Measurements from ENCODE around the gene AP1G2. TPM values are rescaled to one million over a fixed set of nuclear protein-coding genes. Genes with fewer than 3 reads are reported as not detected.

Gene AP1G2
- total RNA-seq, 1 donor from 2014 or later, result 271 TPM

DNA sequence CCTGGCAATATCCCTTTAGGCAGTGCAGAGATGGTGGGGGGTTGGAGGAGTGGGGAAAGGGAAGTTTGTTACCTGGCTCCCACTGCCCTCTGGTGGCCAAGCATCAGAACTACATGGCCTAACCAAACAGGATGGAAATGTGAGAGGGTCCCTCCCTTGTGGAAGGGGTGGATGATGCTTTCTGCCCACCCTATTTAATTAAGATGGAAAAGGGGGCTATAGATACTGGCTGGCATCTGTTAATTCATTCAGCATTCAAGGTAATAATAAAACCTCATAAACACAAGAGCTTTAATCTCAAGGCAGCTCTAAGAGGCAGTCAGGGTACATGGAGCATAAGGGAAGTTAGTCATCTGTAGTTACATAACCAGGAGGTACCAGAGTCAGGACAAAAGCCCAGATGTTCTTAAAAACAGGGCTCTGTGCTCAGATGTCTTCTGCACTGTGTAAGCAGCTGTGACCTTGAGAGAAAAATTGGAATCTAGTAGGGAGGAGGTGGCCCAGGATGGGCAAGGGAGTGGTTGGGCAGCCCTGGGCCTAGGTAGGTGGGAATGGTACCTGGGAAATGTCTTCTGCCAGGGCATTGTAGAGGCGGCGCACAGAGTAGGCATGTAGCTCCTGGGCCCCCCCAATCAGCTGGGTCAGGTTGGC, 4.6 kb downstream of the AP1G2 start:
- H3K9me3 Mint-ChIP-seq, result no peaks in the 10 kb centered on the region
- TF ChIP-seq, protein P1, sequence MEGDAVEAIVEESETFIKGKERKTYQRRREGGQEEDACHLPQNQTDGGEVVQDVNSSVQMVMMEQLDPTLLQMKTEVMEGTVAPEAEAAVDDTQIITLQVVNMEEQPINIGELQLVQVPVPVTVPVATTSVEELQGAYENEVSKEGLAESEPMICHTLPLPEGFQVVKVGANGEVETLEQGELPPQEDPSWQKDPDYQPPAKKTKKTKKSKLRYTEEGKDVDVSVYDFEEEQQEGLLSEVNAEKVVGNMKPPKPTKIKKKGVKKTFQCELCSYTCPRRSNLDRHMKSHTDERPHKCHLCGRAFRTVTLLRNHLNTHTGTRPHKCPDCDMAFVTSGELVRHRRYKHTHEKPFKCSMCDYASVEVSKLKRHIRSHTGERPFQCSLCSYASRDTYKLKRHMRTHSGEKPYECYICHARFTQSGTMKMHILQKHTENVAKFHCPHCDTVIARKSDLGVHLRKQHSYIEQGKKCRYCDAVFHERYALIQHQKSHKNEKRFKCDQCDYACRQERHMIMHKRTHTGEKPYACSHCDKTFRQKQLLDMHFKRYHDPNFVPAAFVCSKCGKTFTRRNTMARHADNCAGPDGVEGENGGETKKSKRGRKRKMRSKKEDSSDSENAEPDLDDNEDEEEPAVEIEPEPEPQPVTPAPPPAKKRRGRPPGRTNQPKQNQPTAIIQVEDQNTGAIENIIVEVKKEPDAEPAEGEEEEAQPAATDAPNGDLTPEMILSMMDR (IDR thresholded peaks at IDR 0.05; ENCODE audit: unreplicated experiment), result peak; percentile 93
- peaks cover 12% of the 10 kb centered on the region for H3K4me1 Mint-ChIP-seq
- H3K36me3 Mint-ChIP-seq, result peaks cover 19% of the 10 kb centered on the region
- peak in 1 of 2 experiments; percentile 71 for DNase-seq (ENCODE audit: low spot score in 2 of 2, unreplicated experiment in 2 of 2)
- no peaks in the 10 kb centered on the region for H3K27me3 Mint-ChIP-seq (ENCODE audit: low read depth)
- H3K4me3 Mint-ChIP-seq, result no peak overlapping the region
- no peak overlapping the region for H3K27ac Mint-ChIP-seq

DNA sequence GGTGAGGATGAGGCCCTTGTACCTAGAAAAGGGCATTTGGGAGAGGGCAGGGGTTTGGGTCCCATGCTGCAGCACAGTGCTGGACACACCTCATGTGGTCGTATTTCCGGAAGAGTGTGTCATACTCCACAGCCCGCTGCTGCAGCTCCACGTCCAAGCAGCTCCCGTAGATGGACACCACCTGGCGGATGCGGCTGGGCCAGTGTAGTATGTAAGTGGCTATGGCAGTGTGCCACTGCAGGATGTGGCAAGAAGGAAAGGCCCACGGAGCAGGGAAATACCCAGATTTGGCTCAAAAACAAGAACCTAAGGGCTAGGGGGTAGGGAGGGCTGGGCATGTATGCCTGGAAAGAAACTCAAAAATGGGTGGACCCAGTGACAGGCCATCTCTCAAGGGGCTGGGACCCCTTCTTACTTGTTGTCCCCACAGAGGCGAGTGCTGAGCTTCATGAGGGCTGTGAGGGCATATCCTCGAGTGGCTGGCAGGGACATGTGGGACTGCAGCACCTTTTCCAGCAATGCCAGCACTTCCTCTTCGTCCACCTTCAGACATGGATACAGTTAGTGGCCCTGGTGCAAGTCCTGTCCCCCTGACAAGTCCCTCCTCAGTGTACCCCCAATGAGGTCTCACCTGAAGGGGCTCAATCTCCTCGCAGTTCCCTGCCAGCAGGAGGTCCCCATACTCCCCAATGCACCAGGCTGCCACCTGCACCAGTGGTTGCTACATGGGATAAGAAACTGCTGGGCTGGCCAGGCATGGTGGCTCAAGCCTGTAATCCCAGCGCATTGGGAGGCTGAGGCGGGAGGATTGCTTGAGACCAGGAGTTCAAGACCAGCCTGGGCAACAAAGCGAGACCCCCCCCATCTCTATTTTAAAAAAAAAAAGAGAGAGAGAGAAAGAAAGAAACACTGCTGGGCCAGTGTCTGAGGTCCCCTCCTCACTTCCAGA, 5.4 kb downstream of the AP1G2 start:
- Mint-ChIP-seq H3K27me3 (ENCODE audit: low read depth) (no peaks in the 10 kb centered on the region), H3K4me1 (peaks cover 10% of the 10 kb centered on the region), H3K4me3 (no peak overlapping the region), H3K36me3 (peaks cover 19% of the 10 kb centered on the region), H3K27ac (no peak overlapping the region), H3K9me3 (no peaks in the 10 kb centered on the region)
- DNase-seq (ENCODE audit: low spot score in 2 of 2, unreplicated experiment in 2 of 2), result no peak
- TF ChIP-seq, protein P1 (IDR thresholded peaks at IDR 0.05; ENCODE audit: unreplicated experiment), result no peak

DNA sequence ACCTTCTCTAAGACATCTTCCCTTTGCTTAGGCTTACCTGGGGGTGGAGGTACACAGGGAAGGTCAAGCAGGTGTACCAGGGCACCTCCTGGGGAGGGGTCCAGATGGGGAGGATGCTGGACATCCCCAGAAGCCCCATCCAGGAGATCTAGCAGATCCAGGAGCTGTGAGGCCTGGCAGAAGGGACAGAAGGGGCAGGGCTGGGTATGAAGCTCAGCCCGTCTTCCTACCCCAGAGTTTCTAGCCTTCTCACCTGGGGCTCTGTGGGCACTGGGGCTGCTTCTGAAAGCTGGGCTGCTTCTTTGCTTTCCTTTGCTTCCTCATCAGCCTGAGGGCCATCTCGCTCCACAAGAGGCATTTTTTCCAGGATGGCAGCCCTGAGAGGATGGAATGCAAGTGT, 6.3 kb downstream of the AP1G2 start:
- no peak for DNase-seq (ENCODE audit: low spot score in 2 of 2, unreplicated experiment in 2 of 2)
- no peaks in the 10 kb centered on the region for H3K27me3 Mint-ChIP-seq (ENCODE audit: low read depth)
- no peak overlapping the region for H3K27ac Mint-ChIP-seq
- H3K9me3 Mint-ChIP-seq, result no peaks in the 10 kb centered on the region
- H3K36me3 Mint-ChIP-seq, result peaks cover 19% of the 10 kb centered on the region
- TF ChIP-seq, protein P1 (IDR thresholded peaks at IDR 0.05; ENCODE audit: unreplicated experiment), result no peak
- H3K4me1 Mint-ChIP-seq, result peaks cover 14% of the 10 kb centered on the region
- no peak overlapping the region for H3K4me3 Mint-ChIP-seq

GRCh38 chr14:23559926-23560520, 7.6 kb downstream of the AP1G2 start:
- H3K4me3 Mint-ChIP-seq, result no peak overlapping the region
- H3K36me3 Mint-ChIP-seq, result peaks cover 19% of the 10 kb centered on the region
- no peak overlapping the region for H3K27ac Mint-ChIP-seq
- no peak for DNase-seq (ENCODE audit: low spot score in 2 of 2, unreplicated experiment in 2 of 2)
- TF ChIP-seq, protein P1 (IDR thresholded peaks at IDR 0.05; ENCODE audit: unreplicated experiment), result no peak
- no peaks in the 10 kb centered on the region for H3K9me3 Mint-ChIP-seq
- H3K27me3 Mint-ChIP-seq (ENCODE audit: low read depth), result no peaks in the 10 kb centered on the region
- H3K4me1 Mint-ChIP-seq, result peaks cover 20% of the 10 kb centered on the region

DNA sequence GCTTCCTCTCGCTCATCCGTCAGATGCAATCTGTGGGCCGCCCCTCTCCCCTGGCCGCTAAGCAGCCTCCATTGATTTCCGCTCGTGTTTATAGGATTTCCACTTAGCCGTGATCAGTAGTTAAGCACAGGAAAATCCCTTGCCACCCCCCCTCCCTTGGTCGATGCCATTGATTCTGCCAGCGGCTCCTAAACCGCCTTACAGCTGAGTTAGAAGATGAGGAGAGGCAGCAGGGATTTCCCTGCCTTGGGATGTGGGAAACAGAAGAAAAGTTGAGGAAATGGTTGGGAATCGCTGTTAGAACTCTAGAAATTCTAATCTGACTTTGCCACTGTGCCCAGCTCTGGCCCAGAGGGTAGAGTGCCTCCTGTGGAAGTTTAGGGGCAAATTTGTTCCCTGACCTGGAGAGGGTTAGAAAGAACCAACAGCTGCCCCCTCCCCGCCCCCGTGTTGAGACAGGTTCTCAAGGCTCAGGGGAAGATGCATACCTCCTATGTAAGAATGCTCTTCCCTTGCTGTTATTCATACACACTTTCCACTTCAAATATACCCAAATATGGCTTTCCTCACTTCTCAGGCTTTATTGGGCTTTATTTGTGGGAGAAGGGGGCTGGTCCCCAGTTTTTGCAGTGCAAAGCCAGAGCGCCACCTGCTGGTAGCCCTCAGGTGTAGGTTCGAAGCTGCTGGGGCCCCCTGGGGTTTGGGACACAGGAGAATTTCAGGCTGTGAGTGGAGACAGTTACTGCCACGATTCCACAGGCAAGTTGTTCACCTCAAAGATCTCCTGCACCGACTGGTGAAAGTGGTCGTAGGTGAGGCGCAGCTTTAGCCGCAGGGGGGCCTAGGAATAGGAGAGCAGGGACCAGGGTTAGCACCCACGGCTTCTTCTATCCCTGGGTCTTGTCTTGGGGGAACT, 8.3 kb downstream of the AP1G2 start:
- Mint-ChIP-seq H3K9me3 (no peaks in the 10 kb centered on the region), H3K27ac (peak overlapping the region; percentile 34), H3K36me3 (peaks cover 17% of the 10 kb centered on the region), H3K4me3 (no peak overlapping the region), H3K4me1 (peaks cover 20% of the 10 kb centered on the region), H3K27me3 (ENCODE audit: low read depth) (no peaks in the 10 kb centered on the region)
- DNase-seq (ENCODE audit: low spot score in 2 of 2, unreplicated experiment in 2 of 2), result peak in 1 of 2 experiments; percentile 75
- TF ChIP-seq, protein P1 (IDR thresholded peaks at IDR 0.05; ENCODE audit: unreplicated experiment), result peak; percentile 72

Measured in mesothelial cell of epicardium (in vitro differentiated cells).